ENCODE measurements around the gene HDAC4. TPM values are rescaled to one million over a fixed set of nuclear protein-coding genes. Genes with fewer than 3 reads are reported as not detected.

Gene HDAC4
- total RNA-seq, 1 donor from 2014 or later = 7.8 TPM

GRCh38 chr2:239202836-239203235 is 198.0 kb downstream of the HDAC4 start:
- Histone ChIP-seq H3K4me3 (ENCODE audit: low read depth, low read length) (no peak overlapping the region), H3K27me3 (ENCODE audit: control insufficient read depth, insufficient read depth, low read length) (no peaks in the 10 kb centered on the region), H3K36me3 (ENCODE audit: control insufficient read depth, insufficient read depth, low read length) (no peaks in the 10 kb centered on the region)
- DNase-seq (ENCODE audit: low read depth) = no peak
- TF ChIP-seq CTCF (IDR thresholded peaks at IDR 0.05; ENCODE audit: insufficient read depth, low read length, poor library complexity, severe bottlenecking) = no peak

GRCh38 chr2:239202343-239202742 is 198.5 kb downstream of the HDAC4 start:
- no peak overlapping the region for H3K4me3 ChIP-seq (ENCODE audit: low read depth, low read length)
- H3K27me3 ChIP-seq (ENCODE audit: control insufficient read depth, insufficient read depth, low read length) = no peaks in the 10 kb centered on the region
- no peaks in the 10 kb centered on the region for H3K36me3 ChIP-seq (ENCODE audit: control insufficient read depth, insufficient read depth, low read length)
- TF ChIP-seq CTCF (IDR thresholded peaks at IDR 0.05; ENCODE audit: insufficient read depth, low read length, poor library complexity, severe bottlenecking) = no peak
- no peak for DNase-seq (ENCODE audit: low read depth)

- no peaks in the 10 kb centered on the region for H3K36me3 ChIP-seq (ENCODE audit: control insufficient read depth, insufficient read depth, low read length)
Observed at GRCh38 chr2:239201884-239202283, 198.9 kb downstream of the HDAC4 start.

GRCh38 chr2:239201531-239201876 is 199.3 kb downstream of the HDAC4 start:
- no peak overlapping the region for H3K4me3 ChIP-seq (ENCODE audit: low read depth, low read length)
- no peak for TF ChIP-seq CTCF (IDR thresholded peaks at IDR 0.05; ENCODE audit: insufficient read depth, low read length, poor library complexity, severe bottlenecking)
- peaks cover 1% of the 10 kb centered on the region for H3K36me3 ChIP-seq (ENCODE audit: control insufficient read depth, insufficient read depth, low read length)
- no peaks in the 10 kb centered on the region for H3K27me3 ChIP-seq (ENCODE audit: control insufficient read depth, insufficient read depth, low read length)
- no peak for DNase-seq (ENCODE audit: low read depth)

More at GRCh38 chr2:239201884-239202283, 198.9 kb downstream of the HDAC4 start:
- DNase-seq (ENCODE audit: low read depth) = no peak
- TF ChIP-seq CTCF (IDR thresholded peaks at IDR 0.05; ENCODE audit: insufficient read depth, low read length, poor library complexity, severe bottlenecking) = no peak
- no peak overlapping the region for H3K4me3 ChIP-seq (ENCODE audit: low read depth, low read length)
- H3K27me3 ChIP-seq (ENCODE audit: control insufficient read depth, insufficient read depth, low read length) = no peaks in the 10 kb centered on the region

- peaks cover 1% of the 10 kb centered on the region for H3K36me3 ChIP-seq (ENCODE audit: control insufficient read depth, insufficient read depth, low read length)
- no peak for TF ChIP-seq CTCF (IDR thresholded peaks at IDR 0.05; ENCODE audit: insufficient read depth, low read length, poor library complexity, severe bottlenecking)
- H3K27me3 ChIP-seq (ENCODE audit: control insufficient read depth, insufficient read depth, low read length) = no peaks in the 10 kb centered on the region
- DNase-seq (ENCODE audit: low read depth) = no peak
- no peak overlapping the region for H3K4me3 ChIP-seq (ENCODE audit: low read depth, low read length)
Observed at GRCh38 chr2:239200646-239201530, 199.9 kb downstream of the HDAC4 start.

All from kidney epithelial cell (primary cell).